T-cell (primary cell): ENCODE data around the gene ABCA13. TPM values are rescaled to one million over a fixed set of nuclear protein-coding genes. Genes with fewer than 3 reads are reported as not detected.
"Not testable (repeated sequence)": the region's sequence is repeated elsewhere in the genome, so short reads cannot be mapped to it uniquely, and the experiment has no call there.

Experiments
- ATAC-seq, 4 experiments: fragments of 200-7000 bp in 3 of 4; fragments of 150-1000 bp in 1 of 4; cut with Tn5 transposase; replicated peaks in 1 of 4; 1 replicate in 3 of 4; 2 replicates in 1 of 4; pipeline ENCODE4 v1.10.0; 2021; ENCODE audit warnings: moderate library complexity in 3 of 4, mild to moderate bottlenecking in 2 of 4, moderate number of reproducible peaks in 1 of 4
- CTCF ChIA-PET, 2 donors: fragments of 300-600 bp; sonication (Branson Sonifier 250); formaldehyde crosslinking; loops; one replicate each; lab custom pipeline; 2022; ENCODE audit warnings: antibody characterized with exemption in 2 of 2; lab: Charles Lee
- POLR2A ChIA-PET, 2 donors: fragments of 300-600 bp; sonication (Branson Sonifier 250); formaldehyde crosslinking; loops; one replicate each; lab custom pipeline; 2022; ENCODE audit warnings: antibody characterized with exemption in 2 of 2; lab: Charles Lee
- DNase-seq, 35 experiments: peaks; one replicate each; pipeline versions ENCODE4 v3.0.0 to v3.0.0-alpha.2; 2013 to 2023
- H3K27ac ChIP-seq: one replicate; pipeline ENCODE4 v1.5.1; 2013; ENCODE audit warnings: low read length
- H3K27me3 ChIP-seq, 2 experiments: replicated peaks in 1 of 2; 1 replicate in 1 of 2; 2 replicates in 1 of 2; pipeline versions ENCODE4 v1.6.1 to v1.7.0; 2013; ENCODE audit warnings: low read length in 1 of 2, mixed read lengths in 1 of 2; ENCODE audit not compliant: control insufficient read depth in 2 of 2, insufficient read depth in 2 of 2; ENCODE audit errors: extremely low read depth in 1 of 2
- H3K36me3 ChIP-seq, 2 donors: 1 replicate in 1 of 2; 2 replicates in 1 of 2; pipeline versions ENCODE4 v1.6.1 to v1.7.0; 2013; ENCODE audit warnings: low read length in 1 of 2; ENCODE audit not compliant: control insufficient read depth in 2 of 2, insufficient read depth in 1 of 2; ENCODE audit errors: extremely low read depth in 1 of 2
- H3K4me1 ChIP-seq, 2 experiments: 1 replicate in 1 of 2; 2 replicates in 1 of 2; pipeline versions ENCODE4 v1.6.1 to v1.7.0; 2013; ENCODE audit warnings: low read length in 2 of 2, mixed read lengths in 1 of 2; ENCODE audit not compliant: insufficient read depth in 2 of 2, control insufficient read depth in 1 of 2; ENCODE audit errors: extremely low read depth in 1 of 2
- H3K4me3 ChIP-seq, 2 donors: 1 replicate in 1 of 2; 2 replicates in 1 of 2; pipeline versions ENCODE4 v1.5.1 to v1.7.0; 2013; ENCODE audit warnings: mild to moderate bottlenecking in 2 of 2, low read length in 1 of 2, moderate library complexity in 1 of 2; ENCODE audit not compliant: control insufficient read depth in 1 of 2; ENCODE audit errors: extremely low read depth in 1 of 2
- H3K9me3 ChIP-seq: 2 replicates; pipeline ENCODE4 v1.7.0; 2013
- H3K27ac Mint-ChIP-seq, 2 donors: one replicate each; pipeline ENCODE4 v1.8.0; 2020 to 2021; ENCODE audit warnings: mild to moderate bottlenecking in 2 of 2, mixed read lengths in 2 of 2
- H3K27me3 Mint-ChIP-seq, 2 donors: one replicate each; pipeline ENCODE4 v1.8.0; 2021 to 2022; ENCODE audit warnings: mixed read lengths in 2 of 2
- H3K36me3 Mint-ChIP-seq: one replicate; pipeline ENCODE4 v1.8.0; 2021; ENCODE audit warnings: mixed read lengths
- H3K4me1 Mint-ChIP-seq, 3 donors: one replicate each; pipeline ENCODE4 v1.8.0; 2020 to 2022; ENCODE audit warnings: mixed read lengths in 3 of 3, mild to moderate bottlenecking in 1 of 3
- H3K4me3 Mint-ChIP-seq, 3 donors: one replicate each; pipeline ENCODE4 v1.8.0; 2020 to 2022; ENCODE audit warnings: mild to moderate bottlenecking in 3 of 3, mixed read lengths in 3 of 3, moderate library complexity in 3 of 3
- H3K9me3 Mint-ChIP-seq, 3 donors: one replicate each; pipeline ENCODE4 v1.8.0; 2020 to 2022; ENCODE audit warnings: mixed read lengths in 3 of 3
- WGBS: methylation state at CpG from one replicate; pipeline ENCODE4 v1.1.5; 2013; ENCODE audit warnings: missing lambda C conversion rate; ENCODE audit not compliant: insufficient coverage; 5-methylcytosine and 5-hydroxymethylcytosine counted together
- total RNA-seq, 35 experiments: library from RNA in 6 of 35; stranded (reverse) in 6 of 35; fragments of 120-200 nt in 1 of 35; gene quantifications; one replicate each; pipeline versions ENCODE4 v1.2.1 to v1.2.4 and lab custom pipeline; 2013 to 2026

Gene ABCA13
- total RNA-seq, 5 donors from 2014 or later (not counting 1 experiment from before 2014, with no cell fraction given), result 0.22 TPM; not detected in 4

DNA sequence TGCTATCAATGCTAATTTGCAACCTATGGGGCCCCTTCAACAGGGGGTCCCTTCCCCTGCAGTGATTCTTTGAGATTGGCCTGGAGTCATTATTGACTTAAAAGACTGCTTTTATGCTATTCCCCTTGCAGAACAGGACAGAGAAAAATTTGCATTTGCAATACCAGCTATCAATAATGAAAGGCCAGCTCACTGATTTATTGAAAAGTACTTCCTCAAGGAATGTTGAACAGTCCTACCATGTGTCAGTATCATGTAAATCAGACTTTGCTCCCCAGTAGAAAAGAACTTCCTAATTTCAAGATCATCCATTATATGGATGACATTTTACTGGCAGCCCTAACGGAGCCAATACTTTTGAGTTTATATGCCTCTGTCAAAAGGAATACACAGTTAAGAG, 29.7 kb upstream of the ABCA13 start:
- DNase-seq, result no peak
- H3K4me3 Mint-ChIP-seq, result no peak overlapping the region
- H3K36me3 ChIP-seq, result no peaks in the 10 kb centered on the region
- H3K27ac ChIP-seq, result no peak overlapping the region
- POLR2A ChIA-PET, result no interaction called here
- CTCF ChIA-PET, result no interaction called here
- no CpG with 5 or more reads among the region's 1 CpG for WGBS
- no peaks in the 10 kb centered on the region for H3K4me1 ChIP-seq
- H3K9me3 Mint-ChIP-seq, result peaks cover 0 to 13% (median 5%) of the 10 kb centered on the region in 3 donors
- no peak overlapping the region for H3K4me3 ChIP-seq
- H3K9me3 ChIP-seq, result no peaks in the 10 kb centered on the region
- peaks cover 9 to 14% of the 10 kb centered on the region in 2 donors for H3K27me3 Mint-ChIP-seq
- H3K4me1 Mint-ChIP-seq, result peaks cover 5 to 11% (median 8%) of the 10 kb centered on the region in 3 donors
- no peak overlapping the region for H3K27ac Mint-ChIP-seq
- ATAC-seq, result no peak
- no peaks in the 10 kb centered on the region for H3K27me3 ChIP-seq
- H3K36me3 Mint-ChIP-seq, result no peaks in the 10 kb centered on the region

DNA sequence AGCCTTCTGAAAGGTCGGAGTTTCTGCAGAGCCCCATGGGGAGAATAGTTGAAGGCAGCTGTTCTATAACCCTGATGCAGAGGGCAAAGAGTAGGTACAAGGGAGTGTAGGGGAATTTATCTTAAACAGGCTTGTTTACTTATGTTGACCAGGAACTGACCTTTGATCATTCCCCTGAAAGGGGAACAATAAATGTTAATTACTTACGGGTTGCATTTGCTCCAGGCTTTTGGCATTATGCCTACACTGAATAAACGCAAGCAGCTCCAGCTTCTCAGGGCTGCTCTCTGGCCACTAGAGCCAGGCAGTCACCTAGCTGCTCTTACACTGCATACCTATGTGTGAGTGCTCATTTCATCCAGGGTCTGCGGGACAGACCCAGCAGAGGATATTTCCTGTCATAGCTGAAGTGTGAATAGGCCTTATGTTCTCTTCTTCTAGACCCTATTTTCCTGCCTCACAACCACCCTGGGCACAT, 26.9 kb upstream of the ABCA13 start:
- Mint-ChIP-seq H3K27me3 (peaks cover 21 to 23% of the 10 kb centered on the region in 2 donors), H3K27ac (no peak overlapping the region), H3K9me3 (peaks cover 0 to 10% (median 5%) of the 10 kb centered on the region in 3 donors), H3K4me1 (peaks cover 5 to 11% (median 7%) of the 10 kb centered on the region in 3 donors), H3K4me3 (no peak overlapping the region), H3K36me3 (no peaks in the 10 kb centered on the region)
- Histone ChIP-seq H3K36me3 (no peaks in the 10 kb centered on the region), H3K27ac (no peak overlapping the region), H3K9me3 (no peaks in the 10 kb centered on the region), H3K27me3 (peaks cover 0 to 4% of the 10 kb centered on the region in 2 experiments), H3K4me1 (no peaks in the 10 kb centered on the region), H3K4me3 (no peak overlapping the region)
- ChIA-PET CTCF (interaction anchor here in 1 of 2 donors (0.6 kb wide), 1 partner anchor 41 kb away, joined by 9 read pairs; no protein-coding TSS in a partner anchor), POLR2A (no interaction called here)
- DNase-seq (no peak), ATAC-seq (no peak)
- WGBS, result 86% methylated on average over 3 of the region's 4 CpGs

DNA sequence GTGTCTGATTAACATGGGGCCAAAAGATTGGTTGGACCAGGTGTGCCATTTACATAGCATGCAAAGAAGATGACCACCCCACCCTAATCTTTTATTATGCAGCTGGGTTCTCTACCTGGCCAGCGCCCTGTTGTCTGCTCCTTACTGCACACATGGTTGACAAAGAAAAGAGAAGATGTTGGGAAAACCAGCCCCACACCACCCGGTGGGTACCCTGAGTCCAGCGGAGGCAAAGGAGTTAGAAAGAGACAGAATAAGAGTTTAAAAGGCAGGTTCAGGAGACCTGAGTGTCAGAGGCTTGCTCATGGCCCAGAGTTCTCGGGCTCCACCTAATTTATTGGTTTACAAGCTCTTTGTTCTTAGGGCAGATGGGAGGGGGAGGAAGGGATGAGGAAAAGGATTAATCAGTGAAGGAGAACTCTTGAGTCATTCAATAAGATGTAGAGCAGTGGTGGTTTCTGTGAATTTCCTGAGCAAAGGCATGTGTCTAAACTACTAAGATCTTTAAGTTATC, 24.1 kb upstream of the ABCA13 start:
- no peak overlapping the region for H3K4me3 Mint-ChIP-seq

DNA sequence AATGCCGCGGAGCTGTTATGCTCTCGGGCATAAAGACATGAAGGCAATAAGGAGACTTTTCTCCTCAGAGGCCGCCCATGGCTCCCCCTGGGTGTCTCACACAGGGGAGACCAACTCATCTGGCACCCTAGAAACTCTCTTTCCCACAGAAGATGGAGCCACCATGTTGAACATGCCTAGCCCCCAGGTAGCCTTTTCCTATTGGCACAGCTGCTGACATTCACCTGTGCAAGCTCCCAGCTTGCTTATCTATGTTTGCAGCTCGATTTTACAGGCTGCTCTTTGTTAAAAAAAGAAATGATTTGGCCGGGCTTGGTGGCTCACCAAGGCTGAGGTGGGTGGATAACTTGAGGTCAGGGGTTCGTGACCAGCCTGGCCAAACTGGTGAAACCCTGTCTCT, 23.6 kb upstream of the ABCA13 start:
- H3K36me3 Mint-ChIP-seq, H3K9me3 ChIP-seq, H3K4me3 Mint-ChIP-seq, ATAC-seq, H3K27me3 ChIP-seq, H3K4me1 ChIP-seq, H3K36me3 ChIP-seq, H3K4me1 Mint-ChIP-seq, H3K27ac ChIP-seq, H3K9me3 Mint-ChIP-seq, POLR2A ChIA-PET, H3K4me3 ChIP-seq, H3K27ac Mint-ChIP-seq, DNase-seq: not testable (repeated sequence)
- peaks cover 24 to 29% of the 10 kb centered on the region in 2 donors for H3K27me3 Mint-ChIP-seq
- WGBS, result 88% methylated on average over 2 of the region's 7 CpGs
- CTCF ChIA-PET, result interaction anchor here in 1 of 2 donors (0.7 kb wide), 1 partner anchor 204 kb away, joined by 4 read pairs; no protein-coding TSS in a partner anchor

More for the DNA sequence above, 24.1 kb upstream of the ABCA13 start:
- CTCF ChIA-PET, result no interaction called here
- 84% methylated on average over 3 of the region's 4 CpGs for WGBS
- H3K27me3 ChIP-seq, result peaks cover 0 to 4% of the 10 kb centered on the region in 2 experiments
- Mint-ChIP-seq H3K4me1 (no peaks in the 10 kb centered on the region), H3K27ac (no peak overlapping the region), H3K9me3 (peaks cover 0 to 5% (median under 1%) of the 10 kb centered on the region in 3 donors), H3K36me3 (no peaks in the 10 kb centered on the region), H3K27me3 (peaks cover 24 to 29% of the 10 kb centered on the region in 2 donors)
- H3K36me3 ChIP-seq, result no peaks in the 10 kb centered on the region
- H3K27ac ChIP-seq, result no peak overlapping the region
- H3K4me3 ChIP-seq, result no peak overlapping the region
- H3K4me1 ChIP-seq, result no peaks in the 10 kb centered on the region
- no peak for ATAC-seq
- no peak for DNase-seq
- POLR2A ChIA-PET, result no interaction called here
- no peaks in the 10 kb centered on the region for H3K9me3 ChIP-seq

DNA sequence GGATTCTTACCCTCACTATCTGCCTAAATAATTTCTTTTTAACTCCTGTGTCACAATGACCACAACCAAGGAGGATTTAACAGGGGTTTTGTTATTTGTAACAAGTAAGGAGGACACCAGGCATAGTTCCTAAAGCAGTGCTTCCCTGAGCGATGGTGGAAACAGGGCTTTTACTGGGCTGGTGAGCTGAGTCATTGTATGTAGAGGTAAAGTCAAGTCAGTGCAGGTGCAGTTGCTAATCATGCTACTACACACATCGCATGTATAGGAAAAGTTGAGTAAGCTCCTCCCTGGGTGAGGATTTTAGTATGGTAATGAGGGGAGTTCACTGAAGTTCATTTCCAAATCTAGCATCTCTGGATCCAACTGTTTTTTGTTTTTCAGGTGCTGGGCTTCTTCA, 22.9 kb upstream of the ABCA13 start:
- Histone ChIP-seq H3K27ac (no peak overlapping the region), H3K9me3 (no peaks in the 10 kb centered on the region), H3K36me3 (no peaks in the 10 kb centered on the region), H3K27me3 (peaks cover 0 to 4% of the 10 kb centered on the region in 2 experiments), H3K4me1 (no peaks in the 10 kb centered on the region), H3K4me3 (no peak overlapping the region)
- ATAC-seq (no peak), DNase-seq (no peak)
- Mint-ChIP-seq H3K4me1 (no peaks in the 10 kb centered on the region), H3K27ac (no peak overlapping the region), H3K36me3 (no peaks in the 10 kb centered on the region), H3K4me3 (no peak overlapping the region), H3K9me3 (no peaks in the 10 kb centered on the region), H3K27me3 (peaks cover 24 to 29% of the 10 kb centered on the region in 2 donors)
- 80% methylated on average over 1 of the region's 2 CpGs for WGBS
- ChIA-PET POLR2A (no interaction called here), CTCF (interaction anchor here in 1 of 2 donors (0.7 kb wide), 1 partner anchor 205 kb away, joined by 4 read pairs; no protein-coding TSS in a partner anchor)

DNA sequence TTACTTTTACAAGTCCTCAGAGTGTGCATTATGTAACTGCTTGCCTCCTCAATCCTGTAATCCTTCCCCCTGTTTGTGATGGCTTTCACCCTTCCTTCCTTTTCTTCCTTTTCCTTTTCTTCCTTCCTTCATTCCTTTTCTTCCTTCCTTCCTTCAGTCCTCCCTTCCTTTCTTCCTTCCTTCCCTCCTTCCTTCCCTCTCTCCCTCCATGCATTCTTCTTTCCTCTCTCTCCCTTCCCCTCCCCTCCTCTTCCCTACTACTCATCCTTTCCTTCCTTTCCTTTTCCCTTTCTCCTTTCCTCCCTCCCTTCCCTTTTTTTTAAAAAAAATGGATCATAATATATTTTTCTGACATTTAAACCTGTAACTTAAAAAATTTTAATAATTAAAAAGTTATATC, 22.2 kb upstream of the ABCA13 start:
- Histone ChIP-seq H3K4me3 (no peak overlapping the region), H3K4me1 (no peaks in the 10 kb centered on the region), H3K36me3 (no peaks in the 10 kb centered on the region), H3K27me3 (peaks cover 0 to 4% of the 10 kb centered on the region in 2 experiments), H3K9me3 (no peaks in the 10 kb centered on the region), H3K27ac (no peak overlapping the region)
- H3K27me3 Mint-ChIP-seq, result peaks cover 20 to 29% of the 10 kb centered on the region in 2 donors
- H3K27ac Mint-ChIP-seq, result no peak overlapping the region
- H3K36me3 Mint-ChIP-seq, result no peaks in the 10 kb centered on the region
- no peaks in the 10 kb centered on the region for H3K4me1 Mint-ChIP-seq
- POLR2A ChIA-PET, result no interaction called here
- DNase-seq (no peak), ATAC-seq (no peak)
- CTCF ChIA-PET, result no interaction called here
- no peak overlapping the region for H3K4me3 Mint-ChIP-seq
- H3K9me3 Mint-ChIP-seq, result peaks cover 0 to 4% (median 3%) of the 10 kb centered on the region in 3 donors
